Measurements from ENCODE around the gene EPAS1.
"Not testable (repeated sequence)": the region's sequence is repeated elsewhere in the genome, so short reads cannot be mapped to it uniquely, and the experiment has no call there.

Gene EPAS1

GRCh38 chr2:46385786-46386577 is 88.8 kb downstream of the EPAS1 start:
- Histone ChIP-seq H3K9me3 (ENCODE audit: control insufficient read depth, insufficient read depth, low read length) (no peaks in the 10 kb centered on the region), H3K36me3 (ENCODE audit: insufficient read depth, low read length) (no peaks in the 10 kb centered on the region), H3K9ac (ENCODE audit: low read depth, low read length) (no peak overlapping the region), H3K4me1 (ENCODE audit: insufficient read depth, low read length) (no peaks in the 10 kb centered on the region)

GRCh38 chr2:46386763-46387162 is 89.6 kb downstream of the EPAS1 start:
- Histone ChIP-seq H3K4me1 (ENCODE audit: insufficient read depth, low read length) (no peaks in the 10 kb centered on the region), H3K9me3 (ENCODE audit: control insufficient read depth, insufficient read depth, low read length) (no peaks in the 10 kb centered on the region), H3K9ac (ENCODE audit: low read depth, low read length) (no peak overlapping the region), H3K36me3 (ENCODE audit: insufficient read depth, low read length) (no peaks in the 10 kb centered on the region)

GRCh38 chr2:46387292-46387691 is 90.1 kb downstream of the EPAS1 start:
- Histone ChIP-seq H3K36me3 (ENCODE audit: insufficient read depth, low read length) (no peaks in the 10 kb centered on the region), H3K9me3 (ENCODE audit: control insufficient read depth, insufficient read depth, low read length) (no peaks in the 10 kb centered on the region), H3K9ac (ENCODE audit: low read depth, low read length) (no peak overlapping the region), H3K4me1 (ENCODE audit: insufficient read depth, low read length) (no peaks in the 10 kb centered on the region)

GRCh38 chr2:46387886-46388515 is 90.8 kb downstream of the EPAS1 start:
- no peak overlapping the region for H3K9ac ChIP-seq (ENCODE audit: low read depth, low read length)
- no peaks in the 10 kb centered on the region for H3K9me3 ChIP-seq (ENCODE audit: control insufficient read depth, insufficient read depth, low read length)
- H3K4me1 ChIP-seq (ENCODE audit: insufficient read depth, low read length), result no peaks in the 10 kb centered on the region
- H3K36me3 ChIP-seq (ENCODE audit: insufficient read depth, low read length), result no peaks in the 10 kb centered on the region

GRCh38 chr2:46388881-46389280 is 91.7 kb downstream of the EPAS1 start:
- H3K9ac ChIP-seq (ENCODE audit: low read depth, low read length), result no peak overlapping the region
- no peaks in the 10 kb centered on the region for H3K9me3 ChIP-seq (ENCODE audit: control insufficient read depth, insufficient read depth, low read length)
- H3K4me1 ChIP-seq (ENCODE audit: insufficient read depth, low read length), result no peaks in the 10 kb centered on the region
- H3K36me3 ChIP-seq (ENCODE audit: insufficient read depth, low read length), result no peaks in the 10 kb centered on the region

GRCh38 chr2:46389417-46389916 is 92.3 kb downstream of the EPAS1 start:
- Histone ChIP-seq H3K36me3 (ENCODE audit: insufficient read depth, low read length) (no peaks in the 10 kb centered on the region), H3K4me1 (ENCODE audit: insufficient read depth, low read length) (no peaks in the 10 kb centered on the region), H3K9ac (ENCODE audit: low read depth, low read length) (no peak overlapping the region), H3K9me3 (ENCODE audit: control insufficient read depth, insufficient read depth, low read length) (no peaks in the 10 kb centered on the region)

GRCh38 chr2:46390036-46390435 is 92.8 kb downstream of the EPAS1 start:
- no peaks in the 10 kb centered on the region for H3K36me3 ChIP-seq (ENCODE audit: insufficient read depth, low read length)
- H3K9ac ChIP-seq (ENCODE audit: low read depth, low read length), result no peak overlapping the region
- no peaks in the 10 kb centered on the region for H3K4me1 ChIP-seq (ENCODE audit: insufficient read depth, low read length)
- no peaks in the 10 kb centered on the region for H3K9me3 ChIP-seq (ENCODE audit: control insufficient read depth, insufficient read depth, low read length)

GRCh38 chr2:46390901-46391395 is 93.7 kb downstream of the EPAS1 start:
- no peak overlapping the region for H3K9ac ChIP-seq (ENCODE audit: low read depth, low read length)
- H3K4me1 ChIP-seq (ENCODE audit: insufficient read depth, low read length), result no peaks in the 10 kb centered on the region

GRCh38 chr2:46392561-46393346 is 95.5 kb downstream of the EPAS1 start:
- Histone ChIP-seq H3K4me1 (ENCODE audit: insufficient read depth, low read length) (no peaks in the 10 kb centered on the region), H3K36me3 (ENCODE audit: insufficient read depth, low read length) (no peaks in the 10 kb centered on the region), H3K9ac (ENCODE audit: low read depth, low read length) (no peak overlapping the region), H3K9me3 (ENCODE audit: control insufficient read depth, insufficient read depth, low read length) (no peaks in the 10 kb centered on the region)

More at GRCh38 chr2:46390901-46391395, 93.7 kb downstream of the EPAS1 start:
- Histone ChIP-seq H3K9me3 (ENCODE audit: control insufficient read depth, insufficient read depth, low read length) (no peaks in the 10 kb centered on the region), H3K36me3 (ENCODE audit: insufficient read depth, low read length) (no peaks in the 10 kb centered on the region)

GRCh38 chr2:46393347-46393820 is 96.2 kb downstream of the EPAS1 start:
- Histone ChIP-seq H3K9me3 (ENCODE audit: control insufficient read depth, insufficient read depth, low read length) (no peaks in the 10 kb centered on the region), H3K9ac (ENCODE audit: low read depth, low read length) (no peak overlapping the region), H3K4me1 (ENCODE audit: insufficient read depth, low read length) (no peaks in the 10 kb centered on the region)

GRCh38 chr2:46393865-46394264 is 96.7 kb downstream of the EPAS1 start:
- Histone ChIP-seq H3K9ac (ENCODE audit: low read depth, low read length) (no peak overlapping the region), H3K36me3 (ENCODE audit: insufficient read depth, low read length) (no peaks in the 10 kb centered on the region), H3K9me3 (ENCODE audit: control insufficient read depth, insufficient read depth, low read length) (no peaks in the 10 kb centered on the region), H3K4me1 (ENCODE audit: insufficient read depth, low read length) (no peaks in the 10 kb centered on the region)

More at GRCh38 chr2:46393347-46393820, 96.2 kb downstream of the EPAS1 start:
- H3K36me3 ChIP-seq (ENCODE audit: insufficient read depth, low read length), result no peaks in the 10 kb centered on the region

GRCh38 chr2:46394649-46395510 is 97.7 kb downstream of the EPAS1 start:
- H3K4me1 ChIP-seq (ENCODE audit: insufficient read depth, low read length), result no peaks in the 10 kb centered on the region
- H3K9me3 ChIP-seq (ENCODE audit: control insufficient read depth, insufficient read depth, low read length), result no peaks in the 10 kb centered on the region
- H3K36me3 ChIP-seq (ENCODE audit: insufficient read depth, low read length), result no peaks in the 10 kb centered on the region
- H3K9ac ChIP-seq (ENCODE audit: low read depth, low read length), result no peak overlapping the region

- not testable (repeated sequence) for H3K36me3 ChIP-seq (ENCODE audit: insufficient read depth, low read length); H3K9ac ChIP-seq (ENCODE audit: low read depth, low read length); H3K9me3 ChIP-seq (ENCODE audit: control insufficient read depth, insufficient read depth, low read length); H3K4me1 ChIP-seq (ENCODE audit: insufficient read depth, low read length)
Measured at GRCh38 chr2:46395730-46396129, 98.5 kb downstream of the EPAS1 start.

Data from ES-I3 (cell line).